Liver (tissue), 9 donors: ENCODE measurements around the gene INPP5A. TPM values are rescaled to one million over a fixed set of nuclear protein-coding genes. Genes with fewer than 3 reads are reported as not detected.
"Not testable (repeated sequence)": the region's sequence is repeated elsewhere in the genome, so short reads cannot be mapped to it uniquely, and the experiment has no call there.

Source experiments
- DNase-seq: peaks from one replicate; pipeline ENCODE4 v3.0.0-alpha.2; 2017; ENCODE audit warnings: low spot score
- H3K27ac ChIP-seq, 2 donors: one replicate each; pipeline ENCODE4 v1.7.0; 2013; ENCODE audit warnings: inconsistent platforms in 2 of 2, low read length in 2 of 2, control low read depth in 1 of 2, low read depth in 1 of 2, mild to moderate bottlenecking in 1 of 2
- H3K27me3 ChIP-seq, 4 donors: one replicate each; pipeline versions ENCODE4 v1.6.1 to v1.7.0; 2013; ENCODE audit warnings: low read length in 3 of 4, inconsistent platforms in 1 of 4, mild to moderate bottlenecking in 1 of 4, moderate library complexity in 1 of 4; ENCODE audit not compliant: control insufficient read depth in 4 of 4, insufficient read depth in 4 of 4
- H3K36me3 ChIP-seq, 4 donors: one replicate each; pipeline versions ENCODE4 v1.6.1 to v1.7.0; 2013; ENCODE audit warnings: low read length in 3 of 4, mild to moderate bottlenecking in 3 of 4, low read depth in 1 of 4, moderate library complexity in 1 of 4; ENCODE audit not compliant: control insufficient read depth in 4 of 4, insufficient read depth in 3 of 4
- H3K4me1 ChIP-seq, 4 donors: one replicate each; pipeline versions ENCODE4 v1.6.1 to v1.7.0; 2013; ENCODE audit warnings: low read length in 3 of 4, mild to moderate bottlenecking in 3 of 4, moderate library complexity in 1 of 4; ENCODE audit not compliant: control insufficient read depth in 4 of 4, insufficient read depth in 4 of 4
- H3K4me3 ChIP-seq, 3 donors: one replicate each; pipeline versions ENCODE4 v1.6.1 to v1.7.0; 2013; ENCODE audit warnings: low read length in 3 of 3, control low read depth in 1 of 3, low read depth in 1 of 3, mild to moderate bottlenecking in 1 of 3
- H3K9ac ChIP-seq, 2 donors: one replicate each; pipeline ENCODE4 v1.7.0; 2013; ENCODE audit warnings: low read length in 2 of 2, mild to moderate bottlenecking in 2 of 2, moderate library complexity in 2 of 2, control low read depth in 1 of 2, low read depth in 1 of 2
- H3K9me3 ChIP-seq, 4 donors: one replicate each; pipeline versions ENCODE4 v1.6.1 to v1.7.0; 2013; ENCODE audit warnings: low read length in 3 of 4; ENCODE audit not compliant: control insufficient read depth in 4 of 4
- EGR1 ChIP-seq, 2 donors: IDR thresholded peaks; 2 replicates each; pipeline ENCODE4 v1.6.1; 2016 to 2018; ENCODE audit warnings: antibody characterized with exemption in 2 of 2, low read depth in 2 of 2
- FOXA1 ChIP-seq: IDR thresholded peaks from 2 replicates; pipeline ENCODE4 v1.6.1; 2016; ENCODE audit warnings: antibody characterized with exemption
- HNF4A ChIP-seq, 2 donors: conservative IDR thresholded peaks; 2 replicates each; pipeline ENCODE4 v1.6.1; 2016; ENCODE audit warnings: antibody characterized with exemption in 2 of 2, mild to moderate bottlenecking in 2 of 2
- JUND ChIP-seq, 2 donors: IDR thresholded peaks; 2 replicates each; pipeline ENCODE4 v1.6.1; 2016; ENCODE audit warnings: antibody characterized with exemption in 2 of 2
- MAX ChIP-seq: IDR thresholded peaks from 2 replicates; pipeline ENCODE4 v1.6.1; 2016; ENCODE audit warnings: antibody characterized with exemption
- RXRA ChIP-seq, 2 donors: IDR thresholded peaks; 2 replicates each; pipeline ENCODE4 v1.6.1; 2017 to 2018; ENCODE audit warnings: antibody characterized with exemption in 2 of 2, mild to moderate bottlenecking in 1 of 2
- SP1 ChIP-seq: IDR thresholded peaks from 2 replicates; pipeline ENCODE4 v1.6.1; 2018; ENCODE audit warnings: antibody characterized with exemption, mild to moderate bottlenecking
- WGBS: extraction: QIAGEN DNeasy Blood & Tissue Kit; methylation state at CpG from one replicate; pipeline ENCODE4 v1.1.7; 2013; 5-methylcytosine and 5-hydroxymethylcytosine counted together
- polyA plus RNA-seq, 2 donors: library from polyadenylated mRNA; stranded (reverse) in 1 of 2; unstranded in 1 of 2; fragments of 200-250 nt in 1 of 2; fragments of >200 nt in 1 of 2; fragmentation: Nextera tagmentation in 1 of 2; extraction: Ambion mirVana in 1 of 2; gene quantifications; one replicate each; pipeline versions ENCODE4 v1.2.1 to v1.2.3, GENCODE V29; 2013 to 2015
- total RNA-seq, 2 donors: library from RNA; depleted of rRNA; stranded (reverse); fragments of >200 nt; gene quantifications; one replicate each; pipeline ENCODE4 v1.2.3, GENCODE V29; 2014
- TF ChIP-seq, protein P1 (sequence below): IDR thresholded peaks from 2 replicates; pipeline ENCODE4 v1.6.1; 2016; ENCODE audit warnings: antibody characterized with exemption
- donor health status: healthy.
- donor health status: healthy.
- donor health status: healthy.
- donor health status: healthy.
- donor health status: healthy.

Gene INPP5A
- total and polyA plus RNA-seq, 4 donors, result 4.3 to 26.5 (median 10.9) TPM

- no peak for DNase-seq
- no peaks in the 10 kb centered on the region for H3K36me3 ChIP-seq
- no peak overlapping the region for H3K9ac ChIP-seq
- TF ChIP-seq RXRA (IDR thresholded peaks at IDR 0.05) (no peak), JUND (IDR thresholded peaks at IDR 0.05) (no peak), MAX (no peak), HNF4A (conservative IDR thresholded peaks at IDR 0.05) (peak in 1 of 2 donors; percentile 12)
- TF ChIP-seq, protein P1, sequence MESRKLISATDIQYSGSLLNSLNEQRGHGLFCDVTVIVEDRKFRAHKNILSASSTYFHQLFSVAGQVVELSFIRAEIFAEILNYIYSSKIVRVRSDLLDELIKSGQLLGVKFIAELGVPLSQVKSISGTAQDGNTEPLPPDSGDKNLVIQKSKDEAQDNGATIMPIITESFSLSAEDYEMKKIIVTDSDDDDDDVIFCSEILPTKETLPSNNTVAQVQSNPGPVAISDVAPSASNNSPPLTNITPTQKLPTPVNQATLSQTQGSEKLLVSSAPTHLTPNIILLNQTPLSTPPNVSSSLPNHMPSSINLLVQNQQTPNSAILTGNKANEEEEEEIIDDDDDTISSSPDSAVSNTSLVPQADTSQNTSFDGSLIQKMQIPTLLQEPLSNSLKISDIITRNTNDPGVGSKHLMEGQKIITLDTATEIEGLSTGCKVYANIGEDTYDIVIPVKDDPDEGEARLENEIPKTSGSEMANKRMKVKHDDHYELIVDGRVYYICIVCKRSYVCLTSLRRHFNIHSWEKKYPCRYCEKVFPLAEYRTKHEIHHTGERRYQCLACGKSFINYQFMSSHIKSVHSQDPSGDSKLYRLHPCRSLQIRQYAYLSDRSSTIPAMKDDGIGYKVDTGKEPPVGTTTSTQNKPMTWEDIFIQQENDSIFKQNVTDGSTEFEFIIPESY, result no peak
- H3K4me3 ChIP-seq, result no peak overlapping the region
- H3K9me3 ChIP-seq, result no peaks in the 10 kb centered on the region
- no peak overlapping the region for H3K27ac ChIP-seq
- 95% methylated on average over 25 of the region's 25 CpGs for WGBS
- H3K4me1 ChIP-seq, result peaks cover 3 to 11% (median 4%) of the 10 kb centered on the region in 4 donors
- no peaks in the 10 kb centered on the region for H3K27me3 ChIP-seq
Measured at GRCh38 chr10:132671228-132672154, 133.9 kb downstream of the INPP5A start.

GRCh38 chr10:132673746-132674145 is 136.2 kb downstream of the INPP5A start:
- H3K27ac ChIP-seq, H3K36me3 ChIP-seq, H3K9me3 ChIP-seq, H3K9ac ChIP-seq, H3K4me3 ChIP-seq, DNase-seq, H3K27me3 ChIP-seq: not testable (repeated sequence)
- 99% methylated on average over 4 of the region's 4 CpGs for WGBS
- peaks cover 4 to 16% (median 6%) of the 10 kb centered on the region in 4 donors for H3K4me1 ChIP-seq

GRCh38 chr10:132674311-132674710 is 136.7 kb downstream of the INPP5A start:
- Histone ChIP-seq H3K4me3 (no peak overlapping the region), H3K9me3 (no peaks in the 10 kb centered on the region), H3K27me3 (no peaks in the 10 kb centered on the region), H3K36me3 (no peaks in the 10 kb centered on the region), H3K4me1 (peaks cover 4 to 16% (median 6%) of the 10 kb centered on the region in 4 donors), H3K27ac (no peak overlapping the region), H3K9ac (no peak overlapping the region)
- WGBS, result 94% methylated on average over 9 of the region's 9 CpGs
- DNase-seq, result no peak
- TF ChIP-seq FOXA1, result no peak
- TF ChIP-seq, protein P1, result no peak
- no peak for TF ChIP-seq EGR1 (IDR thresholded peaks at IDR 0.05; ENCODE audit: low read depth in 2 of 2)
- no peak for TF ChIP-seq SP1
